Progenitor cell of endocrine pancreas (in vitro differentiated cells): ENCODE data around the gene NLRX1. TPM values are rescaled to one million over a fixed set of nuclear protein-coding genes. Genes with fewer than 3 reads are reported as not detected.
A peak's percentile ranks its signal among the peaks of the same experiment; 100 is the strongest.

Experiments
- DNase-seq: peaks from one replicate; pipeline ENCODE4 v3.0.0; 2021; ENCODE audit warnings: low spot score; ENCODE audit not compliant: unreplicated experiment
- H3K27ac Mint-ChIP-seq: 2 replicates; pipeline ENCODE4 v1.8.0; 2021; ENCODE audit warnings: mild to moderate bottlenecking, moderate library complexity, mixed read lengths
- H3K27me3 Mint-ChIP-seq: 2 replicates; pipeline ENCODE4 v1.8.0; 2021; ENCODE audit warnings: mixed read lengths
- H3K36me3 Mint-ChIP-seq: 2 replicates; pipeline ENCODE4 v1.8.0; 2022; ENCODE audit warnings: mixed read lengths; ENCODE audit not compliant: insufficient read depth
- H3K4me1 Mint-ChIP-seq: 2 replicates; pipeline ENCODE4 v1.8.0; 2021; ENCODE audit warnings: low read depth, mixed read lengths
- H3K4me3 Mint-ChIP-seq: 2 replicates; pipeline ENCODE4 v1.8.0; 2021; ENCODE audit warnings: low read depth, mild to moderate bottlenecking, moderate library complexity, mixed read lengths
- H3K9me3 Mint-ChIP-seq: 2 replicates; pipeline ENCODE4 v1.8.0; 2021; ENCODE audit warnings: low read depth, mixed read lengths
- CTCF ChIP-seq: fragments of 200-600 bp; sonication (generic); IDR thresholded peaks from one replicate; pipeline ENCODE4 v1.5.0; 2021; ENCODE audit warnings: antibody characterized with exemption, mild to moderate bottlenecking; ENCODE audit not compliant: unreplicated experiment
- total RNA-seq: library from RNA; stranded (reverse); gene quantifications from 2 replicates; pipeline ENCODE4 v1.2.1, GENCODE V29; 2021

NLRX1 gene
- total RNA-seq, 1 donor from 2014 or later = 15.9 TPM

GRCh38 chr11:119206511-119207414, 38.2 kb downstream of the NLRX1 start:
- H3K27me3 Mint-ChIP-seq = no peaks in the 10 kb centered on the region

GRCh38 chr11:119207415-119207960, 39.0 kb downstream of the NLRX1 start:
- Mint-ChIP-seq H3K27ac (peak overlapping the region; percentile 95), H3K4me1 (peaks cover 18% of the 10 kb centered on the region), H3K9me3 (no peaks in the 10 kb centered on the region), H3K36me3 (no peaks in the 10 kb centered on the region), H3K4me3 (peak overlapping the region; percentile 99), H3K27me3 (no peaks in the 10 kb centered on the region)
- DNase-seq = no peak
- TF ChIP-seq CTCF = no peak

More at GRCh38 chr11:119206511-119207414, 38.2 kb downstream of the NLRX1 start:
- peaks cover 18% of the 10 kb centered on the region for H3K4me1 Mint-ChIP-seq
- DNase-seq = peak; percentile 56
- H3K36me3 Mint-ChIP-seq = no peaks in the 10 kb centered on the region
- H3K4me3 Mint-ChIP-seq = peak overlapping the region; percentile 99
- TF ChIP-seq CTCF = no peak
- H3K27ac Mint-ChIP-seq = peak overlapping the region; percentile 95
- no peaks in the 10 kb centered on the region for H3K9me3 Mint-ChIP-seq

GRCh38 chr11:119209186-119209585, 40.7 kb downstream of the NLRX1 start:
- DNase-seq = no peak
- H3K9me3 Mint-ChIP-seq = no peaks in the 10 kb centered on the region
- no peak overlapping the region for H3K27ac Mint-ChIP-seq
- H3K36me3 Mint-ChIP-seq = no peaks in the 10 kb centered on the region
- TF ChIP-seq CTCF = no peak
- H3K4me1 Mint-ChIP-seq = peaks cover 18% of the 10 kb centered on the region
- no peaks in the 10 kb centered on the region for H3K27me3 Mint-ChIP-seq
- no peak overlapping the region for H3K4me3 Mint-ChIP-seq

- Mint-ChIP-seq H3K27ac (no peak overlapping the region), H3K9me3 (no peaks in the 10 kb centered on the region), H3K4me3 (no peak overlapping the region), H3K4me1 (peaks cover 13% of the 10 kb centered on the region), H3K27me3 (no peaks in the 10 kb centered on the region), H3K36me3 (no peaks in the 10 kb centered on the region)
- no peak for TF ChIP-seq CTCF
- no peak for DNase-seq
Measured at GRCh38 chr11:119210050-119210449, 41.5 kb downstream of the NLRX1 start.

GRCh38 chr11:119218141-119218878, 49.8 kb downstream of the NLRX1 start:
- no peaks in the 10 kb centered on the region for H3K27me3 Mint-ChIP-seq
- DNase-seq = no peak
- H3K4me1 Mint-ChIP-seq = peaks cover 7% of the 10 kb centered on the region
- TF ChIP-seq CTCF = no peak
- no peaks in the 10 kb centered on the region for H3K9me3 Mint-ChIP-seq
- no peak overlapping the region for H3K4me3 Mint-ChIP-seq
- no peaks in the 10 kb centered on the region for H3K36me3 Mint-ChIP-seq
- no peak overlapping the region for H3K27ac Mint-ChIP-seq
